WTC11 (cell line): ENCODE data around the gene PSMD6.

Source experiments
- ESRRA ChIP-seq: sonication (generic); formaldehyde crosslinking; IDR thresholded peaks from 2 replicates; pipeline ENCODE4 v1.8.1; 2022; ENCODE audit warnings: mild to moderate bottlenecking, missing genetic modification reagents, borderline replicate concordance
- FOXJ3 ChIP-seq: sonication (generic); formaldehyde crosslinking; IDR thresholded peaks from 2 replicates; pipeline ENCODE4 v1.9.0; 2021; ENCODE audit warnings: missing genetic modification reagents, mild to moderate bottlenecking, borderline replicate concordance
- KAT7 ChIP-seq: sonication (generic); formaldehyde crosslinking; IDR thresholded peaks from 2 replicates; pipeline ENCODE4 v1.8.1; 2023; ENCODE audit warnings: missing genetic modification reagents, mild to moderate bottlenecking, borderline replicate concordance
- NFE2L1 ChIP-seq: sonication (generic); formaldehyde crosslinking; IDR thresholded peaks from 2 replicates; pipeline ENCODE4 v1.8.1; 2023; ENCODE audit warnings: missing genetic modification reagents
- NFYB ChIP-seq: sonication (generic); formaldehyde crosslinking; conservative IDR thresholded peaks from 2 replicates; pipeline ENCODE4 v1.8.0; 2022; ENCODE audit warnings: low read depth, missing genetic modification reagents
- NR2C2 ChIP-seq: sonication (generic); formaldehyde crosslinking; IDR thresholded peaks from 2 replicates; pipeline ENCODE4 v1.8.0; 2022; ENCODE audit warnings: mild to moderate bottlenecking, missing genetic modification reagents
- NR3C1 ChIP-seq: sonication (generic); formaldehyde crosslinking; conservative IDR thresholded peaks from 2 replicates; pipeline ENCODE4 v1.8.1; 2023; ENCODE audit warnings: low read depth, mild to moderate bottlenecking, missing genetic modification reagents
- TCF7 ChIP-seq: sonication (generic); formaldehyde crosslinking; IDR thresholded peaks from 2 replicates; pipeline ENCODE4 v1.8.0; 2022; ENCODE audit warnings: mild to moderate bottlenecking, low read depth, missing genetic modification reagents, moderate library complexity
- ZBTB21 ChIP-seq: sonication (generic); formaldehyde crosslinking; IDR thresholded peaks from 2 replicates; pipeline ENCODE4 v1.8.1; 2023; ENCODE audit warnings: mild to moderate bottlenecking, missing genetic modification reagents, borderline replicate concordance
- ZNF138 ChIP-seq: sonication (generic); formaldehyde crosslinking; conservative IDR thresholded peaks from 2 replicates; pipeline ENCODE4 v1.8.1; 2022; ENCODE audit warnings: mild to moderate bottlenecking, moderate library complexity, missing genetic modification reagents
- TF ChIP-seq, protein P1 (sequence below): fragments of 200-600 bp; IDR thresholded peaks from 2 replicates; pipeline ENCODE4 v1.8.0; 2022; ENCODE audit warnings: antibody characterized with exemption
- TF ChIP-seq, protein P2 (sequence below): sonication (generic); formaldehyde crosslinking; IDR thresholded peaks from 2 replicates; pipeline ENCODE4 v1.8.1; 2023; ENCODE audit warnings: mild to moderate bottlenecking, missing genetic modification reagents, moderate library complexity
- TF ChIP-seq, protein P3 (sequence below): sonication (generic); formaldehyde crosslinking; IDR thresholded peaks from 2 replicates; pipeline ENCODE4 v1.8.1; 2023; ENCODE audit warnings: mild to moderate bottlenecking, missing genetic modification reagents, moderate library complexity
- TF ChIP-seq, protein P4 (sequence below): sonication (generic); formaldehyde crosslinking; IDR thresholded peaks from 2 replicates; pipeline ENCODE4 v1.8.1; 2022; ENCODE audit warnings: mild to moderate bottlenecking, moderate library complexity, missing genetic modification reagents

DNA sequence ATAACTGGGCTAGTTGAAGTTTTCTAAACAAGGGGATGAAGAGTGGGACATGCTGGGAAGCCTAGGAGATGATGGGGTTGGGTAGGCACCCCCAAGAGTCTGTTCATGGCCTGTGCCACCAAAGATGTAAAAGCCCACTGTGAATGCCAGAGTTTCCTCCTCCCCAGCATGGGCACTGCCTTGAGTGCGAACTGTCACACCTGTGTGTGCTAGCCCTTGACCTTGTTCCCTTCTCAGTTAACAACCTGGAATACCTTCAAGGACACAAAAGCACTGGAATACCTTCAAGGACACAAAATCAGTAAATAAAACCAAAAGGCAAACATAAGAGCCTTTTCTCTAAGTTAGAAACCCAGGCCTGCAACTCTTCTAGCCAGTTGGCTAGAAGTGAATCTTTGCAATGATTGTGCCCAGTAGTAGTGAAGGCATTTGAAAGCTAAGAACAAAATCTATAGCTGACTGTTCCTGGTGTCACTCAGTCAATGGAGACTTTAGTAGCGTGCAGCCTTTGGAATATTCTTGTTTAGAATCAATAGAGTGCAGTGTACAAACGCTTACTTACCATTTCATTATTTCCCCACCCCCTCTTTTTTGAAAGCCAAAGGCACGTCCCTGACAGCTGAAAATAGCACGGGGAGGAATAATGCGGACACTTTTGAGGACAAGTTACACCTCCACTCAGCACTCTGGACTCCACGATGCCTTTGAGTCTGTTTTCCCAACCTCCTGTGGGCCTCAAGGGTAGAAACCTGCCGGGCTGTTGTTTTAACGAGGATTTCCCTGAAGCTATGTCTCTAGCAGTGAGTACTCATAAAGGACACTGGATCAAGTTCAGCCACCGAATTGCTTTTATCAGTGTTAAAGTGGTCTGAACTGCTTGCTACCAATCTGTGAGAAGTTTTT lies 24.2 kb downstream of the PSMD6 start:
- TF ChIP-seq ESRRA (no peak), NR2C2 (CRISPR knock-in tag) (no peak), NFE2L1 (CRISPR knock-in tag) (no peak), KAT7 (no peak), NFYB (no peak), ZNF138 (CRISPR knock-in tag) (no peak), NR3C1 (CRISPR knock-in tag) (no peak), TCF7 (CRISPR knock-in tag) (no peak), ZBTB21 (CRISPR knock-in tag) (no peak), FOXJ3 (CRISPR knock-in tag) (no peak)
- TF ChIP-seq, protein P1, sequence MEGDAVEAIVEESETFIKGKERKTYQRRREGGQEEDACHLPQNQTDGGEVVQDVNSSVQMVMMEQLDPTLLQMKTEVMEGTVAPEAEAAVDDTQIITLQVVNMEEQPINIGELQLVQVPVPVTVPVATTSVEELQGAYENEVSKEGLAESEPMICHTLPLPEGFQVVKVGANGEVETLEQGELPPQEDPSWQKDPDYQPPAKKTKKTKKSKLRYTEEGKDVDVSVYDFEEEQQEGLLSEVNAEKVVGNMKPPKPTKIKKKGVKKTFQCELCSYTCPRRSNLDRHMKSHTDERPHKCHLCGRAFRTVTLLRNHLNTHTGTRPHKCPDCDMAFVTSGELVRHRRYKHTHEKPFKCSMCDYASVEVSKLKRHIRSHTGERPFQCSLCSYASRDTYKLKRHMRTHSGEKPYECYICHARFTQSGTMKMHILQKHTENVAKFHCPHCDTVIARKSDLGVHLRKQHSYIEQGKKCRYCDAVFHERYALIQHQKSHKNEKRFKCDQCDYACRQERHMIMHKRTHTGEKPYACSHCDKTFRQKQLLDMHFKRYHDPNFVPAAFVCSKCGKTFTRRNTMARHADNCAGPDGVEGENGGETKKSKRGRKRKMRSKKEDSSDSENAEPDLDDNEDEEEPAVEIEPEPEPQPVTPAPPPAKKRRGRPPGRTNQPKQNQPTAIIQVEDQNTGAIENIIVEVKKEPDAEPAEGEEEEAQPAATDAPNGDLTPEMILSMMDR = no peak
- TF ChIP-seq, protein P2, sequence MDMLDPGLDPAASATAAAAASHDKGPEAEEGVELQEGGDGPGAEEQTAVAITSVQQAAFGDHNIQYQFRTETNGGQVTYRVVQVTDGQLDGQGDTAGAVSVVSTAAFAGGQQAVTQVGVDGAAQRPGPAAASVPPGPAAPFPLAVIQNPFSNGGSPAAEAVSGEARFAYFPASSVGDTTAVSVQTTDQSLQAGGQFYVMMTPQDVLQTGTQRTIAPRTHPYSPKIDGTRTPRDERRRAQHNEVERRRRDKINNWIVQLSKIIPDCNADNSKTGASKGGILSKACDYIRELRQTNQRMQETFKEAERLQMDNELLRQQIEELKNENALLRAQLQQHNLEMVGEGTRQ (CRISPR knock-in tag) = no peak
- TF ChIP-seq, protein P3, sequence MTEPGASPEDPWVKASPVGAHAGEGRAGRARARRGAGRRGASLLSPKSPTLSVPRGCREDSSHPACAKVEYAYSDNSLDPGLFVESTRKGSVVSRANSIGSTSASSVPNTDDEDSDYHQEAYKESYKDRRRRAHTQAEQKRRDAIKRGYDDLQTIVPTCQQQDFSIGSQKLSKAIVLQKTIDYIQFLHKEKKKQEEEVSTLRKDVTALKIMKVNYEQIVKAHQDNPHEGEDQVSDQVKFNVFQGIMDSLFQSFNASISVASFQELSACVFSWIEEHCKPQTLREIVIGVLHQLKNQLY (CRISPR knock-in tag) = no peak
- TF ChIP-seq, protein P4, sequence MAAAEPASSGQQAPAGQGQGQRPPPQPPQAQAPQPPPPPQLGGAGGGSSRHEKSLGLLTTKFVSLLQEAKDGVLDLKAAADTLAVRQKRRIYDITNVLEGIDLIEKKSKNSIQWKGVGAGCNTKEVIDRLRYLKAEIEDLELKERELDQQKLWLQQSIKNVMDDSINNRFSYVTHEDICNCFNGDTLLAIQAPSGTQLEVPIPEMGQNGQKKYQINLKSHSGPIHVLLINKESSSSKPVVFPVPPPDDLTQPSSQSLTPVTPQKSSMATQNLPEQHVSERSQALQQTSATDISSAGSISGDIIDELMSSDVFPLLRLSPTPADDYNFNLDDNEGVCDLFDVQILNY (CRISPR knock-in tag) = no peak
